ENCODE results near the gene CLCN1. TPM values are rescaled to one million over a fixed set of nuclear protein-coding genes. Genes with fewer than 3 reads are reported as not detected.

Gene CLCN1
- total and polyA plus RNA-seq, 2 donors (not counting 1 experiment from before 2014, with no cell fraction given): under 0.01 TPM; not detected in 1

DNA sequence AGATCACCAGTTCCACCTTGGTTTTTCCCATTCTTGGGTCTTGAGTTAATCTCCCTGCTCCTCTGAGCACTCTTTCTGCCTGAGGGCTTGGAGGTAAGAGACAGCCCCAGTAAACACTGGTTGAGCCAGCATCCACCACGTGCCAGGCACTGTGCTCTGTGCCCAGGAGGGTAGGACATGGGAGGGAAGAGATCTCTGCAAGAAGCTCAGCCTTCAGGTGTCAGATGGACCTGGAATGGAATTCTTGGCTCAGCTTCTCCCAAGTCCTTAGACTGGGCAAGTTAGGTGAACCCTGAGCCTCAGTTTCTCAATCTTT, 67.7 kb downstream of the CLCN1 start:
- Histone ChIP-seq H4K20me1 (ENCODE audit: control insufficient read depth, extremely low read depth, insufficient read depth, low read length) (peaks cover 2% of the 10 kb centered on the region), H3K4me3 (replicated peaks in 1 of 4; ENCODE audit: control extremely low read depth in 1 of 4, insufficient read depth in 1 of 4, low read depth in 3 of 4, low read length in 4 of 4) (peak overlapping the region; percentile 86 to 90 (median 89)), H2AFZ (ENCODE audit: low read length) (no peak overlapping the region), H3K9me3 (ENCODE audit: control insufficient read depth, insufficient read depth, low read depth, low read length) (no peaks in the 10 kb centered on the region), H3K4me2 (ENCODE audit: extremely low read depth, insufficient read depth, low read length) (peak overlapping the region; percentile 92), H3K27me3 (ENCODE audit: control insufficient read depth, insufficient read depth, low read length) (no peaks in the 10 kb centered on the region), H3K36me3 (ENCODE audit: control insufficient read depth, insufficient read depth, low read length) (peaks cover 33% of the 10 kb centered on the region), H3K9ac (ENCODE audit: insufficient read depth, low read length) (peak overlapping the region; percentile 26), H3K79me2 (ENCODE audit: control insufficient read depth, insufficient read depth, low read length) (peaks cover 83% of the 10 kb centered on the region), H3K27ac (ENCODE audit: insufficient read depth, low read length) (peak overlapping the region; percentile 22), H3K4me1 (ENCODE audit: control insufficient read depth, extremely low read depth, insufficient read depth, low read length) (peaks cover 20% of the 10 kb centered on the region)
- TF ChIP-seq EZH2 (IDR thresholded peaks at IDR 0.05; ENCODE audit: low read length, missing control alignments): no peak
- TF ChIP-seq, protein P1, sequence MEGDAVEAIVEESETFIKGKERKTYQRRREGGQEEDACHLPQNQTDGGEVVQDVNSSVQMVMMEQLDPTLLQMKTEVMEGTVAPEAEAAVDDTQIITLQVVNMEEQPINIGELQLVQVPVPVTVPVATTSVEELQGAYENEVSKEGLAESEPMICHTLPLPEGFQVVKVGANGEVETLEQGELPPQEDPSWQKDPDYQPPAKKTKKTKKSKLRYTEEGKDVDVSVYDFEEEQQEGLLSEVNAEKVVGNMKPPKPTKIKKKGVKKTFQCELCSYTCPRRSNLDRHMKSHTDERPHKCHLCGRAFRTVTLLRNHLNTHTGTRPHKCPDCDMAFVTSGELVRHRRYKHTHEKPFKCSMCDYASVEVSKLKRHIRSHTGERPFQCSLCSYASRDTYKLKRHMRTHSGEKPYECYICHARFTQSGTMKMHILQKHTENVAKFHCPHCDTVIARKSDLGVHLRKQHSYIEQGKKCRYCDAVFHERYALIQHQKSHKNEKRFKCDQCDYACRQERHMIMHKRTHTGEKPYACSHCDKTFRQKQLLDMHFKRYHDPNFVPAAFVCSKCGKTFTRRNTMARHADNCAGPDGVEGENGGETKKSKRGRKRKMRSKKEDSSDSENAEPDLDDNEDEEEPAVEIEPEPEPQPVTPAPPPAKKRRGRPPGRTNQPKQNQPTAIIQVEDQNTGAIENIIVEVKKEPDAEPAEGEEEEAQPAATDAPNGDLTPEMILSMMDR (conservative IDR thresholded peaks at IDR 0.05 in 1 of 2, IDR thresholded peaks at IDR 0.05 in 1 of 2; ENCODE audit: low read depth in 1 of 2, low read length in 2 of 2): no peak
- DNase-seq (ENCODE audit: low read depth in 2 of 2): no peak

DNA sequence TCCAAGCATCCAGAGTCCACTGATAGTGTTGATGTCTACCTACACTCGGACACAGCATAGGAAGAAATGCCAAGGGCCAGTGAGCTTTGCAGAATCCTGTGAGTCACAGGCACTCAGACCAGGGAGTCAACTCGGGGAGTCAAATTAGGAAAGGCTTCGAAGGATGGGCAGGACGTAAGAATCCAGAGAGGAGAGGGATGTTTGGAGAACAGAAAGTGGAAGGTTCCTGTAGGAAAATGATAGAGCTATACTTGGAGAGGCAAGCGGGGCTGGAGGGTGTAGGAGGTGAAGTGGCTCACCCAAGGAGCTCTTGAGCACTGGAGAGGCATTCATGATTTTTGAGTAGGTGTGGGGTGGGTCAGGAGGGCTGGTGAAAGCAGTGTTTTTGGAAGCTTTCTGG, 68.2 kb downstream of the CLCN1 start:
- Histone ChIP-seq H4K20me1 (ENCODE audit: control insufficient read depth, extremely low read depth, insufficient read depth, low read length) (peaks cover 2% of the 10 kb centered on the region), H3K4me1 (ENCODE audit: control insufficient read depth, extremely low read depth, insufficient read depth, low read length) (peaks cover 25% of the 10 kb centered on the region)

DNA sequence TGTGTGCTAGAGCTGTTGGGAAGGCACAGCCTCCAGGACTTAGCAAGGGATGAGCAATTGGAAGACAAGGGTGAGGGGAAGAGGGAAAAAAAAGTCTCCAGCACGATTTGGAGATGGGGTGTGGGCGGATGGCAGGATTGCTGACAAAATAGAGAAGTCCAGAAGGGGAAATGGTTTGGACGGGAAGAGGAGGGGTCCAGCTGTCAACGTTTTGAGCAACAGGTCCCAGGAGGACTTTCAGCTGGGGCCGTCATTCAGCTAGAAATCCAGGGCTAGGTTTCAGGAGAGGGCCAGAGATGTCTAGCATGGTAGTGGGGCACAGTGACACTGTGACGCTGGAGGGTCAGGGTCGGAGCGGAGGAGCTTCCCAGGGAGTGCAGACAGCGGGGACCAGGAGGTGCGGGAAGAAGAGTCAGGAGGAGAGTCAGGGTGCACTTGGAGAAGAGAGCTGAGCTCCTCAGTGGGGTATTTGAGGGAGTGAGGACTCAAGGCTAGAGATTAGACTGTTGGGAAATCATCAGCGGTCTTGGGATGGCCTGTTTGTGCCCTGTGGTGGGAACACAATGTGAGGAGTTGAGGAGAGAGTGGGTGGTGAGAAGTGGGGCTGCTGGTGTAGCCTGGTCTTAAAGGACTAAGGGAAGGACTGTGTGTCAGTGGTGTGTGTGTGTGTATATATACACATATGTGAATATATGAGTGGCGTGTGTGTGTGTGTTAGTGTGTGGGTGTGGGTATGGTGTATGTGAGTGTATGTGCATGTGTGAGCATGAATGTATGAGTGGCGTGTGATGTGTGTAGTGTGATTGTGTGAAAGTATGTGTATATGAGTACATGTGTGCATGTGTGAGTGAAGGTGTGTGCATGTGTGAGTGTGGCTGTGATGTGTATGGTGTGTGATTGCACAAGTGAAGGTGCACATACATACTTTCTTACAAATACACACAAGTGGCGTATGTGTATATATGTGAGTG, 69.0 kb downstream of the CLCN1 start:
- H3K27ac ChIP-seq (ENCODE audit: insufficient read depth, low read length): peak overlapping the region; percentile 37
- peaks cover 33% of the 10 kb centered on the region for H3K4me1 ChIP-seq (ENCODE audit: control insufficient read depth, extremely low read depth, insufficient read depth, low read length)
- no peak overlapping the region for H2AFZ ChIP-seq (ENCODE audit: low read length)
- peaks cover 2% of the 10 kb centered on the region for H4K20me1 ChIP-seq (ENCODE audit: control insufficient read depth, extremely low read depth, insufficient read depth, low read length)
- H3K27me3 ChIP-seq (ENCODE audit: control insufficient read depth, insufficient read depth, low read length): no peaks in the 10 kb centered on the region
- H3K9ac ChIP-seq (ENCODE audit: insufficient read depth, low read length): peak overlapping the region; percentile 16
- DNase-seq (ENCODE audit: low read depth in 2 of 2): no peak
- peak overlapping the region; percentile 92 for H3K4me2 ChIP-seq (ENCODE audit: extremely low read depth, insufficient read depth, low read length)
- TF ChIP-seq, protein P1 (conservative IDR thresholded peaks at IDR 0.05 in 1 of 2, IDR thresholded peaks at IDR 0.05 in 1 of 2; ENCODE audit: low read depth in 1 of 2, low read length in 2 of 2): no peak
- TF ChIP-seq EZH2 (IDR thresholded peaks at IDR 0.05; ENCODE audit: low read length, missing control alignments): no peak
- H3K9me3 ChIP-seq (ENCODE audit: control insufficient read depth, insufficient read depth, low read depth, low read length): no peaks in the 10 kb centered on the region
- peaks cover 88% of the 10 kb centered on the region for H3K79me2 ChIP-seq (ENCODE audit: control insufficient read depth, insufficient read depth, low read length)
- H3K4me3 ChIP-seq (replicated peaks in 1 of 4; ENCODE audit: control extremely low read depth in 1 of 4, insufficient read depth in 1 of 4, low read depth in 3 of 4, low read length in 4 of 4): peak overlapping the region; percentile 86 to 90 (median 89)
- H3K36me3 ChIP-seq (ENCODE audit: control insufficient read depth, insufficient read depth, low read length): peaks cover 45% of the 10 kb centered on the region

More for the DNA sequence above, 68.2 kb downstream of the CLCN1 start:
- peak overlapping the region; percentile 37 for H3K27ac ChIP-seq (ENCODE audit: insufficient read depth, low read length)
- H3K9me3 ChIP-seq (ENCODE audit: control insufficient read depth, insufficient read depth, low read depth, low read length): no peaks in the 10 kb centered on the region
- peaks cover 88% of the 10 kb centered on the region for H3K79me2 ChIP-seq (ENCODE audit: control insufficient read depth, insufficient read depth, low read length)
- peak; percentile 66 to 69 for DNase-seq (ENCODE audit: low read depth in 2 of 2)
- H3K4me2 ChIP-seq (ENCODE audit: extremely low read depth, insufficient read depth, low read length): peak overlapping the region; percentile 92
- H2AFZ ChIP-seq (ENCODE audit: low read length): no peak overlapping the region
- peaks cover 37% of the 10 kb centered on the region for H3K36me3 ChIP-seq (ENCODE audit: control insufficient read depth, insufficient read depth, low read length)
- H3K27me3 ChIP-seq (ENCODE audit: control insufficient read depth, insufficient read depth, low read length): no peaks in the 10 kb centered on the region
- H3K9ac ChIP-seq (ENCODE audit: insufficient read depth, low read length): no peak overlapping the region
- H3K4me3 ChIP-seq (replicated peaks in 1 of 4; ENCODE audit: control extremely low read depth in 1 of 4, insufficient read depth in 1 of 4, low read depth in 3 of 4, low read length in 4 of 4): peak overlapping the region; percentile 86 to 90 (median 89)
- no peak for TF ChIP-seq EZH2 (IDR thresholded peaks at IDR 0.05; ENCODE audit: low read length, missing control alignments)
- TF ChIP-seq, protein P1 (conservative IDR thresholded peaks at IDR 0.05 in 1 of 2, IDR thresholded peaks at IDR 0.05 in 1 of 2; ENCODE audit: low read depth in 1 of 2, low read length in 2 of 2): no peak

Measured in fibroblast of lung (primary cell).